ENCODE measurements around the gene ASGR1. TPM values are rescaled to one million over a fixed set of nuclear protein-coding genes. Genes with fewer than 3 reads are reported as not detected.

The ASGR1 gene
- total RNA-seq: 1 to 10 TPM; 2.0 to 3.9 TPM

- DNase-seq (ENCODE audit: low spot score in 2 of 2): no peak
- Mint-ChIP-seq H3K36me3 (no peaks in the 10 kb centered on the region), H3K9me3 (no peaks in the 10 kb centered on the region), H3K27ac (no peak within 1 kb of the TSS)
- ATAC-seq: no peak
These were observed at the start of gene ASGR1 for GRCh38 chr17:7179317-7180254. Gene ASGR1, minus strand, starts transcription at chr17:7179370. Its CDS starts 807 bp downstream, at chr17:7178563.

- H3K36me3 Mint-ChIP-seq: peaks cover 23 to 37% of the 10 kb centered on the region in 2 donors
- DNase-seq (ENCODE audit: low spot score in 2 of 2) (no peak), ATAC-seq (no peak)
- no peaks in the 10 kb centered on the region for H3K9me3 Mint-ChIP-seq
- no peak overlapping the region for H3K27ac Mint-ChIP-seq
These were observed 49.8 kb upstream of the ASGR1 start for GRCh38 chr17:7228920-7229319.

GRCh38 chr17:7226721-7227710 lies 47.8 kb upstream of the ASGR1 start:
- H3K27ac Mint-ChIP-seq: peak overlapping the region in 1 of 2 donors; percentile 59
- ATAC-seq: peak in 1 of 2 donors; percentile 7
- DNase-seq (ENCODE audit: low spot score in 2 of 2): no peak
- H3K36me3 Mint-ChIP-seq: peaks cover 8 to 28% of the 10 kb centered on the region in 2 donors
- H3K9me3 Mint-ChIP-seq: no peaks in the 10 kb centered on the region

- no peak for DNase-seq (ENCODE audit: low spot score in 2 of 2)
- H3K9me3 Mint-ChIP-seq: no peaks in the 10 kb centered on the region
- H3K36me3 Mint-ChIP-seq: peaks cover 14 to 32% of the 10 kb centered on the region in 2 donors
- no peak for ATAC-seq
- peak overlapping the region in 1 of 2 donors; percentile 59 for H3K27ac Mint-ChIP-seq
These were observed 46.7 kb upstream of the ASGR1 start for GRCh38 chr17:7225711-7226331.

- ATAC-seq: no peak
- DNase-seq (ENCODE audit: low spot score in 2 of 2): no peak
- Mint-ChIP-seq H3K9me3 (no peaks in the 10 kb centered on the region), H3K27ac (no peak overlapping the region), H3K36me3 (peaks cover 20 to 43% of the 10 kb centered on the region in 2 donors)
These were observed 45.5 kb upstream of the ASGR1 start for GRCh38 chr17:7224661-7225111.

GRCh38 chr17:7224110-7224509 lies 44.9 kb upstream of the ASGR1 start:
- ATAC-seq (no peak), DNase-seq (ENCODE audit: low spot score in 2 of 2) (no peak)
- Mint-ChIP-seq H3K27ac (no peak overlapping the region), H3K36me3 (peaks cover 20 to 41% of the 10 kb centered on the region in 2 donors), H3K9me3 (no peaks in the 10 kb centered on the region)

- Mint-ChIP-seq H3K9me3 (no peaks in the 10 kb centered on the region), H3K27ac (peak overlapping the region; percentile 1 to 10), H3K36me3 (peaks cover 20 to 36% of the 10 kb centered on the region in 2 donors)
- no peak for DNase-seq (ENCODE audit: low spot score in 2 of 2)
- no peak for ATAC-seq
These were observed 44.2 kb upstream of the ASGR1 start for GRCh38 chr17:7223375-7223774.

GRCh38 chr17:7222972-7223292 lies 43.8 kb upstream of the ASGR1 start:
- no peak for ATAC-seq
- peaks cover 16 to 32% of the 10 kb centered on the region in 2 donors for H3K36me3 Mint-ChIP-seq
- DNase-seq (ENCODE audit: low spot score in 2 of 2): no peak
- H3K27ac Mint-ChIP-seq: no peak overlapping the region
- H3K9me3 Mint-ChIP-seq: no peaks in the 10 kb centered on the region

GRCh38 chr17:7222093-7222971 lies 43.2 kb upstream of the ASGR1 start:
- Mint-ChIP-seq H3K36me3 (peaks cover 14 to 29% of the 10 kb centered on the region in 2 donors), H3K27ac (peak overlapping the region in 1 of 2 donors; percentile 72), H3K9me3 (no peaks in the 10 kb centered on the region)
- ATAC-seq: no peak
- no peak for DNase-seq (ENCODE audit: low spot score in 2 of 2)

- no peaks in the 10 kb centered on the region for H3K9me3 Mint-ChIP-seq
- DNase-seq (ENCODE audit: low spot score in 2 of 2) (no peak), ATAC-seq (no peak)
- peaks cover 14 to 29% of the 10 kb centered on the region in 2 donors for H3K36me3 Mint-ChIP-seq
- H3K27ac Mint-ChIP-seq: peak overlapping the region; percentile 89 to 92
These were observed 42.3 kb upstream of the ASGR1 start for GRCh38 chr17:7221278-7222092.

GRCh38 chr17:7220593-7221277 lies 41.6 kb upstream of the ASGR1 start:
- peak; percentile 44 to 53 for ATAC-seq
- peak in 1 of 2 donors; percentile 68 for DNase-seq (ENCODE audit: low spot score in 2 of 2)
- Mint-ChIP-seq H3K27ac (peak overlapping the region; percentile 89 to 92), H3K36me3 (peaks cover 14 to 29% of the 10 kb centered on the region in 2 donors), H3K9me3 (no peaks in the 10 kb centered on the region)

GRCh38 chr17:7219812-7220592 lies 40.8 kb upstream of the ASGR1 start, which contains the start of the genes ACADVL and DLG4:
Gene ACADVL, plus strand, starts transcription at chr17:7219938. Its CDS starts 47 bp downstream, at chr17:7219985.
Gene DLG4, minus strand, starts transcription at chr17:7219836.
- peak; percentile 81 to 87 for ATAC-seq
- H3K36me3 Mint-ChIP-seq: peaks cover 14 to 29% of the 10 kb centered on the region in 2 donors
- peak; percentile 82 to 89 for DNase-seq (ENCODE audit: low spot score in 2 of 2)
- no peaks in the 10 kb centered on the region for H3K9me3 Mint-ChIP-seq
- peak within 1 kb of the TSS; percentile 89 to 98 for H3K27ac Mint-ChIP-seq

- Mint-ChIP-seq H3K27ac (peak overlapping the region; percentile 89 to 98), H3K36me3 (peaks cover 14 to 29% of the 10 kb centered on the region in 2 donors), H3K9me3 (no peaks in the 10 kb centered on the region)
- no peak for DNase-seq (ENCODE audit: low spot score in 2 of 2)
- no peak for ATAC-seq
These were observed 40.1 kb upstream of the ASGR1 start for GRCh38 chr17:7219229-7219811.
